Endothelial cell of umbilical vein (primary cell): ENCODE data around the gene MACF1.
"Not testable (repeated sequence)": the region's sequence is repeated elsewhere in the genome, so short reads cannot be mapped to it uniquely, and the experiment has no call there.

Experiments
- EZH2 ChIP-seq: IDR thresholded peaks from 2 replicates; pipeline ENCODE4 v1.6.1; 2012; ENCODE audit warnings: borderline replicate concordance, low read depth, mild to moderate bottlenecking, moderate library complexity, low read length, inconsistent platforms; ENCODE audit not compliant: severe bottlenecking
- JUN ChIP-seq: IDR thresholded peaks from 2 replicates; pipeline ENCODE4 v1.6.1; 2011; ENCODE audit warnings: borderline replicate concordance, low read depth; ENCODE audit not compliant: insufficient read length, insufficient read depth
- POLR2A ChIP-seq: IDR thresholded peaks from 2 replicates; pipeline ENCODE4 v1.6.1; 2012; ENCODE audit warnings: low read depth, mild to moderate bottlenecking, control low read depth, low read length
- TF ChIP-seq, protein P1 (sequence below), 2 donors: IDR thresholded peaks; 1 replicate in 1 of 2; 2 replicates in 1 of 2; pipeline ENCODE4 v1.5.1; 2011; ENCODE audit warnings: low read length in 2 of 2, mild to moderate bottlenecking in 2 of 2, moderate library complexity in 2 of 2, control low read depth in 1 of 2, inconsistent platforms in 1 of 2, low read depth in 1 of 2; ENCODE audit not compliant: insufficient read depth in 1 of 2; ENCODE audit errors: extremely low read depth in 1 of 2
- TF ChIP-seq, protein P2 (sequence below): IDR thresholded peaks from 2 replicates; pipeline ENCODE4 v1.6.1; 2011; ENCODE audit not compliant: insufficient read depth, insufficient read length

DNA sequence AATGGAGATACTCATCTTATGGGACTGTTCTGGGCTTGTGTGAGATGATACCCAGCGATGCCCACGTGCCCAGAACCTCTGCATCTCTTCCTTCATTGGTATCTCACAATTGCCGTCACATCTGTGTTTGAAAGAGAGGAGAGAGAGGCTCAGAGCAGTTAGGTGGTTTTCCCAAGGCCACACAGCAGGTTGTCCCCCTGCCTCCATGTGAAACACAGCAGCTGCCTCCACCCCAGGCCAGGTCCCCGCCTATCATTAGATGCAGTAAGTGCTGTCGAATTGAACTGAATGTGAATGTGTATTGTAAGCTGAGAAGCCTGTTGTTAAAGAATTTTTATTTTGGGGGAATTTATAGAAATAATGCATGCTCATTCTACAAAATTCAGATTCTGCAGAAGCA, 292.0 kb downstream of the MACF1 start:
- TF ChIP-seq, protein P1, sequence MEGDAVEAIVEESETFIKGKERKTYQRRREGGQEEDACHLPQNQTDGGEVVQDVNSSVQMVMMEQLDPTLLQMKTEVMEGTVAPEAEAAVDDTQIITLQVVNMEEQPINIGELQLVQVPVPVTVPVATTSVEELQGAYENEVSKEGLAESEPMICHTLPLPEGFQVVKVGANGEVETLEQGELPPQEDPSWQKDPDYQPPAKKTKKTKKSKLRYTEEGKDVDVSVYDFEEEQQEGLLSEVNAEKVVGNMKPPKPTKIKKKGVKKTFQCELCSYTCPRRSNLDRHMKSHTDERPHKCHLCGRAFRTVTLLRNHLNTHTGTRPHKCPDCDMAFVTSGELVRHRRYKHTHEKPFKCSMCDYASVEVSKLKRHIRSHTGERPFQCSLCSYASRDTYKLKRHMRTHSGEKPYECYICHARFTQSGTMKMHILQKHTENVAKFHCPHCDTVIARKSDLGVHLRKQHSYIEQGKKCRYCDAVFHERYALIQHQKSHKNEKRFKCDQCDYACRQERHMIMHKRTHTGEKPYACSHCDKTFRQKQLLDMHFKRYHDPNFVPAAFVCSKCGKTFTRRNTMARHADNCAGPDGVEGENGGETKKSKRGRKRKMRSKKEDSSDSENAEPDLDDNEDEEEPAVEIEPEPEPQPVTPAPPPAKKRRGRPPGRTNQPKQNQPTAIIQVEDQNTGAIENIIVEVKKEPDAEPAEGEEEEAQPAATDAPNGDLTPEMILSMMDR (IDR thresholded peaks at IDR 0.05; ENCODE audit: extremely low read depth in 1 of 2, insufficient read depth in 1 of 2, low read depth in 1 of 2, low read length in 2 of 2): not testable (repeated sequence)
- TF ChIP-seq, protein P2, sequence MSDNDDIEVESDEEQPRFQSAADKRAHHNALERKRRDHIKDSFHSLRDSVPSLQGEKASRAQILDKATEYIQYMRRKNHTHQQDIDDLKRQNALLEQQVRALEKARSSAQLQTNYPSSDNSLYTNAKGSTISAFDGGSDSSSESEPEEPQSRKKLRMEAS: not testable (repeated sequence)
- not testable (repeated sequence) for TF ChIP-seq POLR2A, JUN, EZH2
